Stimulated activated CD8-positive, alpha-beta memory T cell treated with anti-CD3 and anti-CD28 coated beads, Interleukin-7, amount 100 ng/mL, for 24 hours (primary cell): ENCODE results near the gene COG4.
"Not testable (repeated sequence)": the region's sequence is repeated elsewhere in the genome, so short reads cannot be mapped to it uniquely, and the experiment has no call there.

Experiments
- DNase-seq: peaks from one replicate; pipeline ENCODE4 v3.0.0-alpha.2; 2020; ENCODE audit warnings: low read depth

The COG4 gene

GRCh38 chr16:70523076-70523742 is at the start of gene COG4:
TSS of gene COG4 (minus strand) at chr16:70523554. CDS start at chr16:70523543, 11 bp downstream.
- DNase-seq: peak; percentile 81

- DNase-seq: no peak
Measured at GRCh38 chr16:70572926-70573270, 49.5 kb upstream of the COG4 start.

- DNase-seq: no peak
Measured at GRCh38 chr16:70572050-70572925, 48.9 kb upstream of the COG4 start.

- no peak for DNase-seq
Measured at GRCh38 chr16:70571623-70572022, 48.3 kb upstream of the COG4 start.

GRCh38 chr16:70570967-70571570 is 47.7 kb upstream of the COG4 start:
- DNase-seq: no peak

- no peak for DNase-seq
Measured at GRCh38 chr16:70569752-70570151, 46.4 kb upstream of the COG4 start.

- DNase-seq: no peak
Measured at GRCh38 chr16:70568601-70569237, 45.4 kb upstream of the COG4 start.

- no peak for DNase-seq
Measured at GRCh38 chr16:70565053-70565452, 41.7 kb upstream of the COG4 start.

GRCh38 chr16:70563636-70564035 is 40.3 kb upstream of the COG4 start:
- DNase-seq: no peak

- DNase-seq: no peak
Measured at GRCh38 chr16:70561623-70562022, 38.3 kb upstream of the COG4 start.

- DNase-seq: no peak
Measured at GRCh38 chr16:70556063-70556462, 32.7 kb upstream of the COG4 start.

GRCh38 chr16:70553645-70554044 is 30.3 kb upstream of the COG4 start:
- DNase-seq: no peak

- DNase-seq: no peak
Measured at GRCh38 chr16:70552675-70553074, 29.3 kb upstream of the COG4 start.

GRCh38 chr16:70551788-70552187 is 28.4 kb upstream of the COG4 start:
- DNase-seq: no peak

GRCh38 chr16:70550082-70550481 is 26.7 kb upstream of the COG4 start:
- no peak for DNase-seq

GRCh38 chr16:70548936-70549335 is 25.6 kb upstream of the COG4 start:
- no peak for DNase-seq

GRCh38 chr16:70544548-70544947 is 21.2 kb upstream of the COG4 start:
- no peak for DNase-seq

- no peak for DNase-seq
Measured at GRCh38 chr16:70540994-70541393, 17.6 kb upstream of the COG4 start.

- no peak for DNase-seq
Measured at GRCh38 chr16:70534971-70535370, 11.6 kb upstream of the COG4 start.

- not testable (repeated sequence) for DNase-seq
Measured at GRCh38 chr16:70529954-70530353, 6.6 kb upstream of the COG4 start.

- no peak for DNase-seq
Measured at GRCh38 chr16:70529051-70529777, 5.9 kb upstream of the COG4 start.
